ENCODE data around the gene PRMT1. TPM values are rescaled to one million over a fixed set of nuclear protein-coding genes. Genes with fewer than 3 reads are reported as not detected.

Gene PRMT1
- total and polyA plus RNA-seq, 4 donors = 35.1 to 67.2 (median 53.8) TPM

GRCh38 chr19:49688531-49689132 lies 11.6 kb downstream of the PRMT1 start:
- no peak for TF ChIP-seq SP1 (IDR thresholded peaks at IDR 0.05)
- no peak for TF ChIP-seq JUND (IDR thresholded peaks at IDR 0.05)
- Histone ChIP-seq H3K27me3 (ENCODE audit: control insufficient read depth in 4 of 4, insufficient read depth in 4 of 4, low read length in 3 of 4) (no peaks in the 10 kb centered on the region), H3K36me3 (ENCODE audit: control insufficient read depth in 4 of 4, insufficient read depth in 3 of 4, low read depth in 1 of 4, low read length in 3 of 4) (peaks cover 0 to 36% (median 9%) of the 10 kb centered on the region in 4 donors), H3K9ac (ENCODE audit: low read depth in 1 of 2, low read length in 2 of 2) (no peak overlapping the region), H3K4me3 (ENCODE audit: low read depth in 1 of 3, low read length in 3 of 3) (no peak overlapping the region), H3K9me3 (ENCODE audit: control insufficient read depth in 4 of 4, low read length in 3 of 4) (no peaks in the 10 kb centered on the region), H3K4me1 (ENCODE audit: control insufficient read depth in 4 of 4, insufficient read depth in 4 of 4, low read length in 3 of 4) (peaks cover 3 to 36% (median 16%) of the 10 kb centered on the region in 4 donors), H3K27ac (ENCODE audit: low read depth in 1 of 2, low read length in 2 of 2) (peak overlapping the region in 1 of 2 donors; percentile 12)
- DNase-seq (ENCODE audit: low spot score) = no peak
- WGBS = 83% methylated on average over 12 of the region's 12 CpGs

DNA sequence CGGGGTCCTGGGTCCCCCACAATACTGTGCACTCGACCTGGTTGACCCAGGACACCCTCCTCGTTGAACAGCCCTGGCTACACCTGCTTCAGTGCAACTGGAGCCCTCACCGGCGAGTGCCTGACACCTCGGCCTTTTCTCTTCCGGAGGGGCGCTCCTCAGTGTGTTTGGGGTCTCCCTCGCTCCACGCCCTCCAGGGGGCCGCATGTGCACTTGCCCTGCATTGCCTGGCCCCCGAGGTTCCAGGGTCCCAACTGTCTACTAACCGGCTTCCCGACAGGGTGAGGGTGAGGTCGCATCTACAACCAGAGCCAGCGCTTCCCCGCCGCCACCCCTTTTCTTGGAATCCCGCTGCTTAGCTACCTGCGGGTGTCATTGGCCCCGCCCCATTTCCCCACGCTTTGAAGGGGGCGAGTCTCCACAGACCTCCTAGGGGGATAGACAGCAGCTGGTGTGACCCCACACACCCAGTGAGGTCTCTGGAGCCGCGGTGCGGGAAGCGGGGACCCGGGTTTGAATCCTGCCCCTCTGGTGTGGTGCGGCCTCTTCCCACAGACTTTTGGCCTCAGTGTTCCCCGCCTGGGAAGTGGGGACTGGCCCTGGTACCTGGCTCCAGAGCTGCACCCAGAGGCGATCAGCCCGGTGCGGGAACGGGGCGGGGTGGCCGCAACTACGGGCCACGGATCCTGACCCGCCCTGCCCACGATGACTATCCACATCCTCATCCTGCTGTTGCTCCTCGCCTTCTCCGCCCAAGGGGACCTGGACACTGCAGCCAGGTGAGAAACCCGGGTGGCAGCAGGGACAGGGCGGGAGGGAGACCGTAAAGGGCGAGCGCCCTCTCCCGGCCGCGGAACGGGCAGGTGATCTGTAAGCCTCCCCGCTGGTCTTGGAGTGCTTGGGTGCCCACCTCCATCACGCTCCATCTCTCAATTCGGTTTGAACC lies 12.3 kb downstream of the PRMT1 start, which contains the start of gene ADM5:
ADM5 (plus strand) TSS at position 462 of the 946 bp plus-strand sequence; CDS start at position 706, 244 bp downstream.
- Histone ChIP-seq H3K9me3 (ENCODE audit: control insufficient read depth in 4 of 4, low read length in 3 of 4) (no peaks in the 10 kb centered on the region), H3K27ac (ENCODE audit: low read depth in 1 of 2, low read length in 2 of 2) (peak within 1 kb of the TSS; percentile 12 to 40), H3K4me3 (ENCODE audit: low read depth in 1 of 3, low read length in 3 of 3) (peak within 1 kb of the TSS in 2 of 3 donors; percentile 7 to 28), H3K36me3 (ENCODE audit: control insufficient read depth in 4 of 4, insufficient read depth in 3 of 4, low read depth in 1 of 4, low read length in 3 of 4) (peaks cover 0 to 28% (median 9%) of the 10 kb centered on the region in 4 donors), H3K27me3 (ENCODE audit: control insufficient read depth in 4 of 4, insufficient read depth in 4 of 4, low read length in 3 of 4) (no peaks in the 10 kb centered on the region), H3K9ac (ENCODE audit: low read depth in 1 of 2, low read length in 2 of 2) (peak within 1 kb of the TSS in 1 of 2 donors; percentile 32), H3K4me1 (ENCODE audit: control insufficient read depth in 4 of 4, insufficient read depth in 4 of 4, low read length in 3 of 4) (peaks cover 3 to 36% (median 16%) of the 10 kb centered on the region in 4 donors)
- DNase-seq (ENCODE audit: low spot score) = no peak
- WGBS = 37% methylated on average over 54 of the region's 54 CpGs
- TF ChIP-seq HNF4A (conservative IDR thresholded peaks at IDR 0.05) (no peak), FOXA1 (IDR thresholded peaks at IDR 0.05) (no peak), GABPA (IDR thresholded peaks at IDR 0.05 in 1 of 2, conservative IDR thresholded peaks at IDR 0.05 in 1 of 2) (no peak), RAD21 (IDR thresholded peaks at IDR 0.05) (peak; percentile 23 to 58), ZBTB33 (IDR thresholded peaks at IDR 0.05) (no peak), JUND (IDR thresholded peaks at IDR 0.05) (no peak), CTCF (IDR thresholded peaks at IDR 0.05; ENCODE audit: low read depth, low read length, missing input control) (peak; percentile 17), HNF4G (IDR thresholded peaks at IDR 0.05) (no peak), RXRA (IDR thresholded peaks at IDR 0.05) (no peak), EGR1 (IDR thresholded peaks at IDR 0.05; ENCODE audit: low read depth in 2 of 2) (no peak), NR2F2 (IDR thresholded peaks at IDR 0.05) (no peak)
- TF ChIP-seq, protein P1, sequence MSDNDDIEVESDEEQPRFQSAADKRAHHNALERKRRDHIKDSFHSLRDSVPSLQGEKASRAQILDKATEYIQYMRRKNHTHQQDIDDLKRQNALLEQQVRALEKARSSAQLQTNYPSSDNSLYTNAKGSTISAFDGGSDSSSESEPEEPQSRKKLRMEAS (IDR thresholded peaks at IDR 0.05) = no peak
- TF ChIP-seq, protein P2, sequence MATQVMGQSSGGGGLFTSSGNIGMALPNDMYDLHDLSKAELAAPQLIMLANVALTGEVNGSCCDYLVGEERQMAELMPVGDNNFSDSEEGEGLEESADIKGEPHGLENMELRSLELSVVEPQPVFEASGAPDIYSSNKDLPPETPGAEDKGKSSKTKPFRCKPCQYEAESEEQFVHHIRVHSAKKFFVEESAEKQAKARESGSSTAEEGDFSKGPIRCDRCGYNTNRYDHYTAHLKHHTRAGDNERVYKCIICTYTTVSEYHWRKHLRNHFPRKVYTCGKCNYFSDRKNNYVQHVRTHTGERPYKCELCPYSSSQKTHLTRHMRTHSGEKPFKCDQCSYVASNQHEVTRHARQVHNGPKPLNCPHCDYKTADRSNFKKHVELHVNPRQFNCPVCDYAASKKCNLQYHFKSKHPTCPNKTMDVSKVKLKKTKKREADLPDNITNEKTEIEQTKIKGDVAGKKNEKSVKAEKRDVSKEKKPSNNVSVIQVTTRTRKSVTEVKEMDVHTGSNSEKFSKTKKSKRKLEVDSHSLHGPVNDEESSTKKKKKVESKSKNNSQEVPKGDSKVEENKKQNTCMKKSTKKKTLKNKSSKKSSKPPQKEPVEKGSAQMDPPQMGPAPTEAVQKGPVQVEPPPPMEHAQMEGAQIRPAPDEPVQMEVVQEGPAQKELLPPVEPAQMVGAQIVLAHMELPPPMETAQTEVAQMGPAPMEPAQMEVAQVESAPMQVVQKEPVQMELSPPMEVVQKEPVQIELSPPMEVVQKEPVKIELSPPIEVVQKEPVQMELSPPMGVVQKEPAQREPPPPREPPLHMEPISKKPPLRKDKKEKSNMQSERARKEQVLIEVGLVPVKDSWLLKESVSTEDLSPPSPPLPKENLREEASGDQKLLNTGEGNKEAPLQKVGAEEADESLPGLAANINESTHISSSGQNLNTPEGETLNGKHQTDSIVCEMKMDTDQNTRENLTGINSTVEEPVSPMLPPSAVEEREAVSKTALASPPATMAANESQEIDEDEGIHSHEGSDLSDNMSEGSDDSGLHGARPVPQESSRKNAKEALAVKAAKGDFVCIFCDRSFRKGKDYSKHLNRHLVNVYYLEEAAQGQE (IDR thresholded peaks at IDR 0.05) = no peak
- TF ChIP-seq, protein P3, sequence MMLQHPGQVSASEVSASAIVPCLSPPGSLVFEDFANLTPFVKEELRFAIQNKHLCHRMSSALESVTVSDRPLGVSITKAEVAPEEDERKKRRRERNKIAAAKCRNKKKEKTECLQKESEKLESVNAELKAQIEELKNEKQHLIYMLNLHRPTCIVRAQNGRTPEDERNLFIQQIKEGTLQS (IDR thresholded peaks at IDR 0.05) = no peak

Measured in liver (tissue), 9 donors.